Stimulated activated memory B cell treated with anti-CD40 and anti-IgM and Interleukin-4, amounts not matched to agents 10 μg/mL and 1 μg/mL and 100 μg/mL, for 72 hours (primary cell): ENCODE data around the gene ZFHX3.
A peak's percentile ranks its signal among the peaks of the same experiment; 100 is the strongest.

Experiments
- ATAC-seq: fragments of 150-1000 bp; cut with Tn5 transposase; 2 replicates; pipeline ENCODE4 v1.10.0; 2021
- H3K27ac Mint-ChIP-seq: one replicate; pipeline ENCODE4 v1.8.0; 2022; ENCODE audit warnings: mild to moderate bottlenecking, mixed read lengths
- H3K27me3 Mint-ChIP-seq: one replicate; pipeline ENCODE4 v1.8.0; 2022; ENCODE audit warnings: mixed read lengths
- H3K36me3 Mint-ChIP-seq: one replicate; pipeline ENCODE4 v1.8.0; 2022; ENCODE audit warnings: mixed read lengths
- H3K4me1 Mint-ChIP-seq: one replicate; pipeline ENCODE4 v1.8.0; 2022; ENCODE audit warnings: mixed read lengths
- H3K4me3 Mint-ChIP-seq: one replicate; pipeline ENCODE4 v1.8.0; 2022; ENCODE audit warnings: mild to moderate bottlenecking, moderate library complexity, mixed read lengths
- H3K9me3 Mint-ChIP-seq: one replicate; pipeline ENCODE4 v1.8.0; 2022; ENCODE audit warnings: mixed read lengths

ZFHX3 gene

DNA sequence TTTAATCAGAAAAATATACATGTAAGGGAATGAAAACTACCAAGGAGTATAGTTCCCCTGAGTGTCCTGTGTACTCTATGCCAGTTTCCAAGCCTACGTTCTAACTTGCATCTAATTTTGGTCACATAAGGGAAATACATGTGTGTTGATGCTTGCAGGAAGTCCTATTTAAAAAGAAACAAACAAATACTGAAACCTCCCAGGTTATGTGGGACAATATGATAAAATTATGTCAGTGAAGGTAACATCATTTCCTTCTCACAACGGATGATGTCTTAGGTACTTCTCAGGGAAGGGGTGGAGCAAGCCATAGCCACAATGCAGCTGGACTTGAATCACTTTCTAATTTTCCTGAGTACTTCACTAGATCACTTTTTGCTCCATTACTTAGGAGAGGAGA is 115.9 kb downstream of the ZFHX3 start:
- H3K36me3 Mint-ChIP-seq, result peaks cover 15% of the 10 kb centered on the region
- H3K4me3 Mint-ChIP-seq, result peak overlapping the region; percentile 13
- peak overlapping the region; percentile 45 for H3K27ac Mint-ChIP-seq
- no peak for ATAC-seq
- peaks cover 25% of the 10 kb centered on the region for H3K4me1 Mint-ChIP-seq
- H3K27me3 Mint-ChIP-seq, result no peaks in the 10 kb centered on the region
- H3K9me3 Mint-ChIP-seq, result peaks cover 4% of the 10 kb centered on the region

DNA sequence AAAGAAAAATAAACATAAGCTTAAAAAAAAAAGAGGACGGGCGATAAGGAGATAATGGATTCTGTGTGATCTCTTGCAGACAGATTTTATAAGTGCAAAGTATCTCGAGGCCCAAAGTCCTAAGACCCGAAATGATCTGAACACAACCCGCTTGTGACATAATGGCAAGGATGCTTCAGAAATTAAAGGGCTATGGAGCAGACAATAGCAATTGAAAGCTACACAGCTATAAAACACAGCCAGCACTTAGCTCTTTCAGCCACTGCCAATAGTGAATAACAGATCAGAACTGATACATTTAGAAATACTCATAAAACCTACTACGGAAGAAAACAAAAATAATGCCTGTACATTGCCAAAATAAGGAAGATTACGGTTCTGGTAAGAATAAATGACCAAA is 117.5 kb downstream of the ZFHX3 start:
- no peak overlapping the region for H3K27ac Mint-ChIP-seq
- no peaks in the 10 kb centered on the region for H3K27me3 Mint-ChIP-seq
- no peaks in the 10 kb centered on the region for H3K36me3 Mint-ChIP-seq
- ATAC-seq, result no peak
- no peaks in the 10 kb centered on the region for H3K9me3 Mint-ChIP-seq
- H3K4me1 Mint-ChIP-seq, result peaks cover 25% of the 10 kb centered on the region
- H3K4me3 Mint-ChIP-seq, result no peak overlapping the region

DNA sequence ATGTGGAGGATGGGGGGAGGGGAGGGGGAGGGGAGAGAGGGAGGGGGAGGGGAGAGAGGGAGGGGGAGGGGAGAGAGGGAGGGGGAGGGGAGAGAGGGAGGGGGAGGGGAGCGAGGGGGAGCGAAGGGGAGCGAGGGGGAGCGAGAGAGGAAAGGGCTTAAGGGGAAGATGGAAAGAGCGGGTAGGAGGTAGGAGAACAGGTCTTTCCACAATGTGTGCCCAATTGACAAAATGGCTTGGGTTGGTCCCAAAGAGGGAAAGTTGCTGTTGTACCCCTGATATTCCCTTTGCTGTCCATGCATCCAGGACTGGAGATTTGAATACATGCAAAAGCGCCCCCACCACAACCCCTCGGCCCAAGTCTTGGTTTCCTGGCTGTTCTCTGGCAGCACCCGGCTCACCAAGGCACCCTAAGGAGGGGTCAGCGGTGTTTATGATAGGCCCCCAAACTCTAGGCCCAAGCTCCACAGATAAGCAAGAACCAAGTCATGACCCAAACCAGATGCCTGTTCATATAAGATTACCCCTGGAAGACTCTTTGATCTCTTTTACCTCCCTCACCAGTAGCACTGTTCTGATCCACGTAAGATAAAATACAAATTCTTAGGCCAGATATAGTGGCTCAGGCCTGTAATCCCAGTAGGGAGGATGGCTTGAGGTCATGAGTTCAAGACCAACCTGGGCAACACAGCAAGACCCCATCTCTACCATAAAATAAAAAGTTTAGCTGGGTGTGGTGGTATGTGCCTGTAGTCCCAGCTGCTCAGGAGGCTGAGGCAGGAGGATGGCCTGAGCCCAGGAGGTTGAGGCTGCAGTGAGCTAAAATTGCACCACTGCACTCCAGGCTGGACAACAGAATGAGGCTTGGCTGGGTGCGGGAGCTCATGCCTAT is 119.6 kb downstream of the ZFHX3 start:
- Mint-ChIP-seq H3K36me3 (no peaks in the 10 kb centered on the region), H3K27me3 (no peaks in the 10 kb centered on the region), H3K27ac (no peak overlapping the region), H3K4me3 (no peak overlapping the region), H3K9me3 (no peaks in the 10 kb centered on the region), H3K4me1 (peaks cover 30% of the 10 kb centered on the region)
- no peak for ATAC-seq

DNA sequence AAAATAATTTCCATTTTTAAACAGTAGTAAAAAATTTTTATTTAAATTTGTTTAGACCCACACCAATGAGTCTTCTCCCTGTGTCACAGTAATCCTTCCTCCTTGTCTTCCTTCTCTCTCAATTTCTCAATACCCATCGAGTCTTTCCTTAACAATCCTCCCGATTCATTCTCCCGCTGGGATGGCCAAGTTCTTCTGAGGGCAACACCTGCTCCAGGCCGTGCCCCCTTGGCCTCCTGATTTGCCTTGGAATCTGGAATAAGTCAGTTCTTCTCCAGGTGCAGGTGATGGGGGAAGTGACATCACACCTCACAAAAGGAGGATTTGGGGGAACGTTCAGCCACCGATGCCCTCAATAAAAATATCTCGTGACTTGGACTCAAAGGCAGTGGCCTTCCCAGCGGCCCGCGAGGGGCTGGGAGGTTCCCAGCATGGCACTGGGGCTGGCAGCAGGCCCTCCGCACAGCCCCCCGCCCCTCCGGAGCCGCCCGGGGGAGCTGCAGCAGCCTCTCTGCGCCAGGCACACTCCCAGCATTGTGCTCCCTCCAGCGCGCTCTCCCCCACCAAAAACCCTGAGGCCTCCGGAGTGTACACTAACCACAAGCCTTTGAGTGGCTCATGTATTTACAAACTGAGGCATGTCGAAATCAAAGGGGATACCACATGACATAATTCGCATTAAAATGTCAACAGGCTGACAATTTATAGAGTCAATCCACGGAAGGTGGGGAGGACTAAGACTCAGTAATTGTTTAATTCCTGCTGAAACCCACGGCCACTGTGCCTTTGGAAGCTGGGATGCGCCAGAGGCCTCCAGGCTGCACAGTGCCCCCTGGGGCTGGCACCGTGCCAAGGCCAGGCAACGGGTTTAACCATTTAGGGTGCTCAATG is 120.5 kb downstream of the ZFHX3 start:
- H3K27me3 Mint-ChIP-seq, result no peaks in the 10 kb centered on the region
- H3K27ac Mint-ChIP-seq, result no peak overlapping the region
- ATAC-seq, result no peak
- H3K4me3 Mint-ChIP-seq, result no peak overlapping the region
- no peaks in the 10 kb centered on the region for H3K36me3 Mint-ChIP-seq
- peaks cover 21% of the 10 kb centered on the region for H3K4me1 Mint-ChIP-seq
- H3K9me3 Mint-ChIP-seq, result no peaks in the 10 kb centered on the region

DNA sequence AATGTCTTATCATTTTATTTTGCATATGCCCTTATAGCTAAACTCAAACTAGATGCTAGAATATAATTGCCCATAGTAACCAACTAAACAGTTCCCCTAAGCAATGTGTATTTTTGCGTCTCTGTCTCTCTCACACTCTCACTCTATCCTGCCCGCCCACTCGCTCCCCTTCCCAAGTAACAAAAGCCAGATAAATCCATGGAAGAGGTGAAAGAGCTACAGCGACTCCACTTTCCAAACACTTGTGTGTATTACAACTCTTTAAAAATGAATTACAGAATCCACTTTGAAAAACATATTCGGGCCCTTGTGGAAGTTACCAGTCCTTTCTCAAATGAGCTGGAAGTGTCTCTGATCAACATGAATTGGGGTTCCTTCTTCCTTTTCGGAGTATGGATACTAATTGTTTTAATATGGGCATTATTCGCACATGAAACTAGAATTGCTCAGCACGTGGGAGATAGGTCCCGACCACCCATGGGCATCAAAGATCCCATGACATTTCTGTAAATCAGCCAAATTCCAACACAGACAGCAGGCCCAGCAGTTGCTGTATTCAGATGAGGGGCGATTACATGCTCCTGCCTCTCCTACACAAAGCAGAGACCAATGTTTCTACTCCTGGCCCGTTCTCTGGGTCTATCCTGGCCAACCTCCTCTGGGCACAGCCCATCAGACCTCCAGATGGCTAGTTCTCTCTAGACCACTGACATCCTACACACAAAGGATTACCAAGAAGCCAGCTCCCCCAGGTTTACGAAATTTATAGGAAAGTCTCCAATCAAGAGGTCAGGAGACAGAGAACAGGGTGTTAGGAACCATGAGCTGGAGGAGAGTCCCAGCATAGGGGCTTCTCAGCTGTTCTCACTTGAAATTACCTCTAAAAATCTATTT is 121.5 kb downstream of the ZFHX3 start:
- no peak for ATAC-seq
- Mint-ChIP-seq H3K27ac (no peak overlapping the region), H3K4me3 (no peak overlapping the region), H3K27me3 (no peaks in the 10 kb centered on the region), H3K4me1 (peaks cover 11% of the 10 kb centered on the region), H3K9me3 (no peaks in the 10 kb centered on the region), H3K36me3 (no peaks in the 10 kb centered on the region)

DNA sequence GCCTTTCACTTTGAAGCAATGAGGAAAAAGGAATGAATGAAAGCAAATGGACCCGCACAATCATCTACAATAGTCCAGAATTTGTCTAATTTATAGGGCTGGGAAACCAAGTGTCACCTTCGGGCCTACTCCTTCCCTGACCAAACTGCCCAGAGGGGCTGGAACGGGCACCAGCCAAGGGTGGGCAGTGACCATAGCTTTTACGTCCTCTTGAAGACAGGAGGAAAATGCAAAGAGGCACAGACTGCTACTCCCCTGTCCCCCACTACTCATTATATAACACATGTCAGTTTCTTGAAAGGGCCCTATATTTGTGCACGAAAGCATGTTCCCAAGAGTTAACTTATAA is 122.3 kb downstream of the ZFHX3 start:
- peaks cover 6% of the 10 kb centered on the region for H3K4me1 Mint-ChIP-seq
- no peaks in the 10 kb centered on the region for H3K9me3 Mint-ChIP-seq
- no peaks in the 10 kb centered on the region for H3K27me3 Mint-ChIP-seq
- H3K27ac Mint-ChIP-seq, result no peak overlapping the region
- no peaks in the 10 kb centered on the region for H3K36me3 Mint-ChIP-seq
- ATAC-seq, result no peak
- no peak overlapping the region for H3K4me3 Mint-ChIP-seq

DNA sequence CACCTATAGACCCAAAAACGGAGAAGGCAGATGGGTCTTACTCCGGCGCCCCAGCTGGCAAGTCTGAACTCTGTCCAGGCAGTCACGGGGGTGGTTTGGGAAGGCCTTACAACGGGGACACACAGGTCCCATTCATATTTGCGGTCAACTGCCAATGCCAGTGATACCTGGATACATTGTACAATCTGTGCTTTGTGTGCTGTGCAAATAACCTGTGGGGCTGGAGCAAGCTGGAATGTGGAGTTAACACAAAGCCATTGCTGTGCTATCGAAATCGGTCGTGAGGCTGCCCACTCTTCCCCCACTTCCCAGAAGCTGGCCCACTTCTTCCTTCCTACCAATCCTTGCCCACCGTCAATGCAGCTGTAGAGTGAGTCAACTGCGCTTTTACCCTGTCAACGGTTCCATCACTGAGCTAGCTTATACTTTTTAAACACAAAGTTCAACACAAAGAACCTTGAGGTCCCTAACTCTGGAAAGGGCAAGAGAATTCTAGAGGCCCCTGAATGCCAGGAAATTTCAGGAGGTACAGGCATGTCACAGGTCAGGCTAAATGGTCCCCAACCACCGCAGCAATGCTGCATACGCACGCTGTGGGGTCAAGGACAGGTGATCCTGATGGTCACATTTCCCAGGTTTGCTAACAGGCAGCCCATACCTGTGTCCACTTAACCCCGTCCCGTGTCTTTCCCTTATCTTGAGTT is 122.8 kb downstream of the ZFHX3 start:
- Mint-ChIP-seq H3K27ac (no peak overlapping the region), H3K36me3 (no peaks in the 10 kb centered on the region), H3K27me3 (no peaks in the 10 kb centered on the region), H3K4me1 (peaks cover 6% of the 10 kb centered on the region), H3K9me3 (no peaks in the 10 kb centered on the region), H3K4me3 (no peak overlapping the region)
- ATAC-seq, result no peak

DNA sequence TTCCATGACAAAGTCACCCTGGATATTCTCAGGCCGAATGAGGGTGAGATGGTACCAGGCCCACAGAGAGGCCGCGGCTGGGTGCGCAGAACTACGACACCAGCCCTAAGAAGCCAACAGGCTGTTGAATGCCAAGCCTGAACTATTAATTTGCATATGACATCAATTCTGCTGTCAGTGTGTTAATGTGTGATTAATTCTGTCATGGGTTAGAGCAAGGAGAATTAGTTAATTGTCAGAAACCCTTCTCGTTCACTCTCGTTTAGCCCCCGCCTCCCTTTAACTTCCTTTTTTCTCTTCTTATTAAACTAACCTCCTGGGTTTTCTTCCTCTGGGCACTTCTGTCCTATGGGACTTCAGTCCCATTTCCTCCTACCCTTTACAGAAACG is 123.4 kb downstream of the ZFHX3 start:
- Mint-ChIP-seq H3K4me1 (peaks cover 6% of the 10 kb centered on the region), H3K27ac (no peak overlapping the region), H3K9me3 (no peaks in the 10 kb centered on the region), H3K4me3 (no peak overlapping the region), H3K36me3 (no peaks in the 10 kb centered on the region), H3K27me3 (no peaks in the 10 kb centered on the region)
- no peak for ATAC-seq

DNA sequence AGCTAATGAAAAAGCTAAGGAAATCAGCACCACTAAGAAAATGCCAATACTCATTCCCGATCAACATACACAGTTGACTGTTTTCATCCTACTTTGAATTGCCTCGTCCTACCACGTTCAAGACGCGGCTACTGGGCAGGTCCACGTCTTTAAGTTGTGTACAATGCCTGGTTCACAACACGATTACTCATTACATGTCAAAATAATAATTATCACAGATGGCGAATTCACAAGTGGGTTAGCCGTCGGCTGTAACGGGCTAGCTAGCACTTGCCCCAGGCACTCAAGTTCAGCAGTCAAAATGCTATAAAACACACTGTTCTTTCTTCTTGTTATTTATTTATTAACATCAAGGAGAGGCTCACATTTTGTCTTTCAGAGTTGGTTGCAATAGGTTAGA is 124.2 kb downstream of the ZFHX3 start:
- no peaks in the 10 kb centered on the region for H3K36me3 Mint-ChIP-seq
- H3K4me3 Mint-ChIP-seq, result no peak overlapping the region
- H3K27ac Mint-ChIP-seq, result no peak overlapping the region
- no peak for ATAC-seq
- H3K27me3 Mint-ChIP-seq, result no peaks in the 10 kb centered on the region
- H3K4me1 Mint-ChIP-seq, result peaks cover 6% of the 10 kb centered on the region
- no peaks in the 10 kb centered on the region for H3K9me3 Mint-ChIP-seq

DNA sequence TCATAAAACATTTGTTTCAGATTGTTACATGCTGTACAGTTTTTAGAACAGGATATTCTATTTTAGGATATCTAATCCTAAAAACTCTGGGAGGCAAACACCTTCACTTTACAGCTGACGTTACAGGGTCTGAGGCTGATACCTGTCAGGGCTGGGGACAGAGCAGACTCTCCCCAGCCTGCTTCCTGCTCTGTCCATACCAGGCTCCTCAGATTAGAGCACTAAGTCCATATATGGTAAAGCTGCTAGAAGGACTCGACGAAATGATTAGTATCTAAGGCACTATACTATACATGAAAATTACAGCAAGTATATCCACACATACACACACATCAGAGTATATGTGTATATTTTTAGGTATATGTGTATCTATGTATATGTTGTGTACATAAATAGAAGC is 125.2 kb downstream of the ZFHX3 start:
- peaks cover 5% of the 10 kb centered on the region for H3K36me3 Mint-ChIP-seq
- no peaks in the 10 kb centered on the region for H3K9me3 Mint-ChIP-seq
- peaks cover 6% of the 10 kb centered on the region for H3K4me1 Mint-ChIP-seq
- ATAC-seq, result no peak
- H3K27ac Mint-ChIP-seq, result no peak overlapping the region
- no peaks in the 10 kb centered on the region for H3K27me3 Mint-ChIP-seq
- no peak overlapping the region for H3K4me3 Mint-ChIP-seq

DNA sequence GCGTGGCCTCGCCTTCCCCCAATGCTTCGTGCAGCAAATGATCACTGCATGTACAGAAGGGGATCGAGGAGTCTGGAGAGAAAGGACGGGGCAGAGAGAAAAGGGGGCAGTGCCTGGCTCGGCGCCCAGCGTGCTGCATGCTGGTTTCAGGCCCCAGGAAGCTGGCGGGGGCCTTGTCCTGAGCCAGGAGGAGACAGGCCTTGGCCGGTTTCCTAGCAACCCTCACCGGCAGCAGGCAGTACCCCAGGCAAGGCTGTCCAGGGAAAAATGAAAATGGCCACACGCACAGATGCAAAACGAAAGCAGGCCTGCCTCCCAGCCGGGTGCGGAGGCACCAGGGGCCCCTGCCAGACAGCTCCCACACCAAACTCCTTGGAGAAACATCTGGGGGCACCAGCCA is 126.3 kb downstream of the ZFHX3 start:
- H3K27ac Mint-ChIP-seq, result no peak overlapping the region
- no peak overlapping the region for H3K4me3 Mint-ChIP-seq
- no peaks in the 10 kb centered on the region for H3K27me3 Mint-ChIP-seq
- no peak for ATAC-seq
- peaks cover 6% of the 10 kb centered on the region for H3K4me1 Mint-ChIP-seq
- no peaks in the 10 kb centered on the region for H3K9me3 Mint-ChIP-seq
- peaks cover 5% of the 10 kb centered on the region for H3K36me3 Mint-ChIP-seq

DNA sequence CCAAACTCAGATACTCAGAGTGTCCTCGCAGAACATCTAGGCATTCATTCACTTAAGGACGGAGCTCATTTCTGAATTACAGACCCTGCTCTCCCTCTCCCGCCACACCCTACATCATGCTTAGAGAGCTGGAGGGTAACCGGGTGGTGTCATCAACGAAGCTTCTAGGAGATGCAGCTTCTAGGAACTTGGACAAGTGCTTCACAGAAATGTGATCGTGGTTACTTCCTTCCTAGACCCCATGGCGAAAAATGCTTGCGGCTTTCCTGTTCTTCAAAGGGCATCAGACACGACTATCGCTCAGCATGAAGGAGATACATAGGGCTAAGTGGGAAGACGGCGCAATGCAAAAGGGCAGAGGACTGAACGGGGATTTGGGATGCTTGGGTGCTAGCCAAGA is 126.8 kb downstream of the ZFHX3 start:
- Mint-ChIP-seq H3K9me3 (no peaks in the 10 kb centered on the region), H3K4me1 (peaks cover 6% of the 10 kb centered on the region)

DNA sequence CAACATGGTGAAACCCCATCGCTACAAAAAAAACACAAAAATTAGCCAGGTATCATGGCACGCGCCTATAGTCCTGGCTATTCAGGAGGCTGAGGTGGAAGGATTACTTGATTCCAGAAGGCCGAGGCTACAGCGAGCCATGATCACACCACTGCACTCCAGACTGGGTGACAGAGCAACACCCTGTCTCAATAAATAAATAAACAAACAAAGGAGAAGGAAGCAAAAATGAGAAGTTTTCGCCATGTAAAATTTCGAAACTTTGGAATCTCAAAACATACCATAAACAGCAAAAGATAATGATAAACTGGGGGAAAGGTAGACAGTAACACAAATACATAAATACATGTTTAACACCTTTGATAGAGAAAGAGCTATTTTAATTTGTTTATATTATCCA is 130.9 kb downstream of the ZFHX3 start:
- Mint-ChIP-seq H3K36me3 (peaks cover 5% of the 10 kb centered on the region), H3K9me3 (no peaks in the 10 kb centered on the region), H3K27ac (no peak overlapping the region), H3K27me3 (no peaks in the 10 kb centered on the region), H3K4me3 (no peak overlapping the region), H3K4me1 (no peaks in the 10 kb centered on the region)
- no peak for ATAC-seq

More for the DNA sequence above, 126.8 kb downstream of the ZFHX3 start:
- ATAC-seq, result no peak
- Mint-ChIP-seq H3K27ac (no peak overlapping the region), H3K27me3 (no peaks in the 10 kb centered on the region), H3K4me3 (no peak overlapping the region), H3K36me3 (peaks cover 5% of the 10 kb centered on the region)

DNA sequence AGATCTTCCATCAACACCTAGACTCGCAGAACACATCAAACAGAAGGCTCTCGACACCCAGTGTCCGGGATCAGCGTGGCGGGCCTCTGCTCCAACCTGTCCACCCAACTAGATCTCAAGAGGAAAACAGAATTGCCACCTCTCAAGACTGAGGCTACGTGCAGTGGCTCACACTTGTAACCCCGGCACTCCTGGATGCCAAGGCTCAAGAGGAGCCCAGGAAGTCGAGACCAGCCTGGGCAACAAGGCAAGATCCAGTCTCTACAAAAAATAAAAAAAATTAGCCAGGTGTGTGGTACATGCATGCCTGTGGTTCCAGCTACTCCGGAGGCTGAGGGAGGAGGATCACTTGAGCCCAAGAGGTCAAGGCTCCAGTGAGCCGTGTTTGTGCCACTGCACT is 132.6 kb downstream of the ZFHX3 start:
- ATAC-seq, result no peak
- Mint-ChIP-seq H3K9me3 (no peaks in the 10 kb centered on the region), H3K4me3 (no peak overlapping the region), H3K27me3 (no peaks in the 10 kb centered on the region), H3K36me3 (peaks cover 5% of the 10 kb centered on the region), H3K27ac (no peak overlapping the region), H3K4me1 (no peaks in the 10 kb centered on the region)
